HEK293 (cell line): Measurements from ENCODE around the gene PPIA.

ENCODE experiments used
- CTCF ChIA-PET: fragments of 350-600 bp; formaldehyde crosslinking; extraction: SDS; loops from one replicate; lab custom pipeline; 2021; ENCODE audit warnings: antibody characterized with exemption; lab: Yijun Ruan, JAX
- POLR2A ChIA-PET: fragments of 300-600 bp; formaldehyde crosslinking; extraction: SDS; loops from one replicate; lab custom pipeline; 2020; ENCODE audit warnings: antibody characterized with exemption, inconsistent platforms; lab: Yijun Ruan, JAX
- H3K27ac ChIP-seq: fragments of 200-500 bp; sonication (Bioruptor generic); 2 replicates; pipeline ENCODE4 v1.5.1; 2014; ENCODE audit warnings: low read depth, low read length, control low read depth, inconsistent platforms; ENCODE audit errors: extremely low read depth
- H3K36me3 ChIP-seq, 2 experiments: fragments of 200-500 bp in 1 of 2; sonication (Bioruptor generic) in 1 of 2; 1 replicate in 1 of 2; 2 replicates in 1 of 2; pipeline ENCODE4 v1.5.1; 2014 to 2017; ENCODE audit warnings: inconsistent platforms in 2 of 2, low read length in 2 of 2; ENCODE audit not compliant: control insufficient read depth in 2 of 2, insufficient read depth in 1 of 2
- H3K4me1 ChIP-seq: fragments of 200-500 bp; sonication (Bioruptor generic); 2 replicates; pipeline ENCODE4 v1.5.1; 2014; ENCODE audit warnings: mild to moderate bottlenecking, low read length, inconsistent platforms; ENCODE audit not compliant: control insufficient read depth, insufficient read depth
- H3K4me3 ChIP-seq: 2 replicates; pipeline ENCODE4 v1.5.1; 2011; ENCODE audit warnings: low read depth, mild to moderate bottlenecking, control low read depth, low read length, moderate library complexity
- H3K9me3 ChIP-seq: fragments of 200-500 bp; sonication (Bioruptor generic); 2 replicates; pipeline ENCODE4 v1.5.1; 2014; ENCODE audit warnings: low read depth, low read length, inconsistent platforms; ENCODE audit not compliant: control insufficient read depth, insufficient read depth
- HOXD13 ChIP-seq: sonication (generic); formaldehyde crosslinking; IDR thresholded peaks from 2 replicates; pipeline ENCODE4 v1.8.0; 2022; ENCODE audit warnings: missing genetic modification reagents, borderline replicate concordance
- PRDM6 ChIP-seq: fragments of 450-650 bp; formaldehyde crosslinking; IDR thresholded peaks from 2 replicates; pipeline ENCODE4 v1.5.1; 2017; ENCODE audit warnings: missing biosample characterization, missing genetic modification characterization
- SP2 ChIP-seq: fragments of 450-650 bp; formaldehyde crosslinking; IDR thresholded peaks from 2 replicates; pipeline ENCODE4 v1.5.1; 2016; ENCODE audit warnings: missing biosample characterization, missing genetic modification characterization
- ZBTB8A ChIP-seq: fragments of 450-650 bp; formaldehyde crosslinking; IDR thresholded peaks from 2 replicates; pipeline ENCODE4 v1.5.1; 2016; ENCODE audit warnings: missing biosample characterization, missing genetic modification characterization
- ZEB2 ChIP-seq: fragments of 450-650 bp; formaldehyde crosslinking; IDR thresholded peaks from 2 replicates; pipeline ENCODE4 v1.5.1; 2016; ENCODE audit warnings: missing biosample characterization, missing genetic modification characterization
- ZNF10 ChIP-seq: fragments of 450-650 bp; formaldehyde crosslinking; IDR thresholded peaks from 2 replicates; pipeline ENCODE4 v1.5.1; 2017; ENCODE audit warnings: missing biosample characterization, missing genetic modification characterization
- ZNF184 ChIP-seq: fragments of 450-650 bp; IDR thresholded peaks from 2 replicates; pipeline ENCODE4 v1.5.1; 2018; ENCODE audit warnings: missing biosample characterization, mild to moderate bottlenecking, missing genetic modification characterization
- ZNF202 ChIP-seq: fragments of 450-650 bp; formaldehyde crosslinking; IDR thresholded peaks from 2 replicates; pipeline ENCODE4 v1.5.1; 2016; ENCODE audit warnings: missing biosample characterization, missing genetic modification characterization, borderline replicate concordance
- ZNF221 ChIP-seq: fragments of 450-650 bp; formaldehyde crosslinking; IDR thresholded peaks from 2 replicates; pipeline ENCODE4 v1.5.1; 2017; ENCODE audit warnings: missing biosample characterization, missing genetic modification characterization, borderline replicate concordance
- ZNF274 ChIP-seq, 2 experiments: fragments of 200-500 bp in 1 of 2; fragments of 450-650 bp in 1 of 2; sonication (Bioruptor generic) in 1 of 2; formaldehyde crosslinking in 1 of 2; IDR thresholded peaks; 2 replicates each; pipeline versions ENCODE4 v1.5.1 to v1.6.1; 2014 to 2016; ENCODE audit warnings: borderline replicate concordance in 1 of 2, inconsistent platforms in 1 of 2, low read length in 1 of 2, missing biosample characterization in 1 of 2, missing genetic modification characterization in 1 of 2
- ZNF311 ChIP-seq: fragments of 450-650 bp; formaldehyde crosslinking; IDR thresholded peaks from 2 replicates; pipeline ENCODE4 v1.5.1; 2017; ENCODE audit warnings: missing biosample characterization, missing genetic modification characterization, borderline replicate concordance
- ZNF549 ChIP-seq: fragments of 450-650 bp; IDR thresholded peaks from 2 replicates; pipeline ENCODE4 v1.5.1; 2018; ENCODE audit warnings: missing biosample characterization, missing genetic modification characterization, mild to moderate bottlenecking, inconsistent platforms, moderate library complexity
- ZNF621 ChIP-seq: fragments of 450-650 bp; formaldehyde crosslinking; IDR thresholded peaks from 2 replicates; pipeline ENCODE4 v1.5.1; 2017; ENCODE audit warnings: missing biosample characterization, missing genetic modification characterization
- ZNF660 ChIP-seq: fragments of 450-650 bp; IDR thresholded peaks from 2 replicates; pipeline ENCODE4 v1.5.1; 2018; ENCODE audit warnings: missing biosample characterization, mild to moderate bottlenecking, missing genetic modification characterization
- TF ChIP-seq, protein P1 (sequence below): fragments of 450-650 bp; formaldehyde crosslinking; conservative IDR thresholded peaks from 2 replicates; pipeline ENCODE4 v1.5.1; 2016; ENCODE audit warnings: low read depth, missing biosample characterization, missing genetic modification characterization
- TF ChIP-seq, protein P2 (sequence below): fragments of 450-650 bp; formaldehyde crosslinking; IDR thresholded peaks from 2 replicates; pipeline ENCODE4 v1.5.1; 2016; ENCODE audit warnings: missing biosample characterization, missing genetic modification characterization
- TF ChIP-seq, protein P3 (sequence below): fragments of 450-650 bp; formaldehyde crosslinking; IDR thresholded peaks from 2 replicates; pipeline ENCODE4 v1.5.1; 2017; ENCODE audit warnings: missing biosample characterization, missing genetic modification characterization

The PPIA gene

DNA sequence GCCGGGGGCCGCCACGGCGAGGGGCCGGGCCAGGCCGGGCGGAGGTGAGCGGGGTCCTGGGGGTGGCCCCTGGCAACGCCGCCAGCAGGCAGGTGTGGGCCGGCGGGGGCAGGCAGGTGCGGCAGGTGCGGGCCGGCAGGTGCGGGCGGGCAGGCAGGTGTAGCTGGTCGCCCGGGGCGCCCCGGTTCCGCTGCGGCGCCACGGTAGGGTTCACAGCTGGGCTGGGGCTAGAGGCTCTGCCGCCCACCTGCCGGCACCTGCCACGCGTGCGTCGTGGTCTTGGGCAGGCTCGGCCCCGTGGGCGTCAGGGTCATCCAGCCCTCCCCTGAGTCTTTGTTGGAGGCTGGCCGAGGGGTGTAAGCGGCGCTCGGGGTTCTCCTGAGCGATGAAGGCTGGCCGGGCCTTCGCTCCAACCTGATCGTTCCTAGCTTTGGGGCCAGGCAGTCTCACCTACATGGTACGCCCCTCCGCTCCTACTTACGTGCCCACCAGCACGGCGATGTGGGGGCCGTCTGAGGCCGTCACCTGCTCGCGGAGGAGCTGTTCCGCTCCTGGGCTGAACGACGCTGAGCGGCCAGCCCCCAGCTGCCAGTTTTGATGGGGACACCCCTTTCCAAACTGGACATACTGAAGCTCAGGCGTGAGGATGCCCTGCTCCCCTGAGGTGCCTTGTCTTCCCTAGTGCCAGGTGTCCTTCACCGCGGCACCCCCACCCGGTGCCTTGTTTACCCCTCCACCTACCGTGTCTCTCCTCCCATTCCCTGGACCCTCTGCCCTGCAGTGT lies 47.3 kb upstream of the PPIA start (continued):
- TF ChIP-seq, protein P1, sequence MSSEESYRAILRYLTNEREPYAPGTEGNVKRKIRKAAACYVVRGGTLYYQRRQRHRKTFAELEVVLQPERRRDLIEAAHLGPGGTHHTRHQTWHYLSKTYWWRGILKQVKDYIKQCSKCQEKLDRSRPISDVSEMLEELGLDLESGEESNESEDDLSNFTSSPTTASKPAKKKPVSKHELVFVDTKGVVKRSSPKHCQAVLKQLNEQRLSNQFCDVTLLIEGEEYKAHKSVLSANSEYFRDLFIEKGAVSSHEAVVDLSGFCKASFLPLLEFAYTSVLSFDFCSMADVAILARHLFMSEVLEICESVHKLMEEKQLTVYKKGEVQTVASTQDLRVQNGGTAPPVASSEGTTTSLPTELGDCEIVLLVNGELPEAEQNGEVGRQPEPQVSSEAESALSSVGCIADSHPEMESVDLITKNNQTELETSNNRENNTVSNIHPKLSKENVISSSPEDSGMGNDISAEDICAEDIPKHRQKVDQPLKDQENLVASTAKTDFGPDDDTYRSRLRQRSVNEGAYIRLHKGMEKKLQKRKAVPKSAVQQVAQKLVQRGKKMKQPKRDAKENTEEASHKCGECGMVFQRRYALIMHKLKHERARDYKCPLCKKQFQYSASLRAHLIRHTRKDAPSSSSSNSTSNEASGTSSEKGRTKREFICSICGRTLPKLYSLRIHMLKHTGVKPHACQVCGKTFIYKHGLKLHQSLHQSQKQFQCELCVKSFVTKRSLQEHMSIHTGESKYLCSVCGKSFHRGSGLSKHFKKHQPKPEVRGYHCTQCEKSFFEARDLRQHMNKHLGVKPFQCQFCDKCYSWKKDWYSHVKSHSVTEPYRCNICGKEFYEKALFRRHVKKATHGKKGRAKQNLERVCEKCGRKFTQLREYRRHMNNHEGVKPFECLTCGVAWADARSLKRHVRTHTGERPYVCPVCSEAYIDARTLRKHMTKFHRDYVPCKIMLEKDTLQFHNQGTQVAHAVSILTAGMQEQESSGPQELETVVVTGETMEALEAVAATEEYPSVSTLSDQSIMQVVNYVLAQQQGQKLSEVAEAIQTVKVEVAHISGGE (tag by site-specific recombination), result no peak
- TF ChIP-seq ZNF621 (tag by site-specific recombination), result no peak
- TF ChIP-seq ZNF202 (tag by site-specific recombination), result no peak
- TF ChIP-seq ZEB2, result 0 out of 2 replicates have a peak, but pooled peaks have one; percentile 12
- no peak for TF ChIP-seq ZNF274 (IDR thresholded peaks at IDR 0.05; ENCODE audit: low read length)
- no peak for TF ChIP-seq ZNF274 (tag by site-specific recombination; IDR thresholded peaks at IDR 0.05; ENCODE audit: borderline replicate concordance)
- TF ChIP-seq ZNF10 (tag by site-specific recombination), result peak; percentile 50
- peak; percentile 50 for TF ChIP-seq SP2 (tag by site-specific recombination)

- H3K9me3 ChIP-seq, result no peaks in the 10 kb centered on the region
- H3K4me3 ChIP-seq, result no peak overlapping the region; the same call in 1 of the 2 replicates
- ChIA-PET POLR2A (interaction anchor here (1.3 to 2.6 kb wide), 3 partner anchors 98 to 176 kb away, joined by 5 to 10 read pairs (median 7); partner anchors contain the start of genes DDX56, H2AZ2 and OGDH), CTCF (no interaction called here)
- H3K27ac ChIP-seq, result no peak overlapping the region
- no peak for TF ChIP-seq PRDM6
- TF ChIP-seq SP2 (tag by site-specific recombination), result no peak
- no peak for TF ChIP-seq ZNF221 (tag by site-specific recombination)
- TF ChIP-seq ZNF660, result no peak
- TF ChIP-seq, protein P2, sequence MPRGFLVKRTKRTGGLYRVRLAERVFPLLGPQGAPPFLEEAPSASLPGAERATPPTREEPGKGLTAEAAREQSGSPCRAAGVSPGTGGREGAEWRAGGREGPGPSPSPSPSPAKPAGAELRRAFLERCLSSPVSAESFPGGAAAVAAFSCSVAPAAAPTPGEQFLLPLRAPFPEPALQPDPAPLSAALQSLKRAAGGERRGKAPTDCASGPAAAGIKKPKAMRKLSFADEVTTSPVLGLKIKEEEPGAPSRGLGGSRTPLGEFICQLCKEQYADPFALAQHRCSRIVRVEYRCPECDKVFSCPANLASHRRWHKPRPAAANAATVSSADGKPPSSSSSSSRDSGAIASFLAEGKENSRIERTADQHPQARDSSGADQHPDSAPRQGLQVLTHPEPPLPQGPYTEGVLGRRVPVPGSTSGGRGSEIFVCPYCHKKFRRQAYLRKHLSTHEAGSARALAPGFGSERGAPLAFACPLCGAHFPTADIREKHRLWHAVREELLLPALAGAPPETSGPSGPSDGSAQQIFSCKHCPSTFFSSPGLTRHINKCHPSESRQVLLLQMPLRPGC, result no peak
- no peak for TF ChIP-seq ZNF549
- no peak for TF ChIP-seq ZBTB8A (tag by site-specific recombination)
- TF ChIP-seq, protein P3, sequence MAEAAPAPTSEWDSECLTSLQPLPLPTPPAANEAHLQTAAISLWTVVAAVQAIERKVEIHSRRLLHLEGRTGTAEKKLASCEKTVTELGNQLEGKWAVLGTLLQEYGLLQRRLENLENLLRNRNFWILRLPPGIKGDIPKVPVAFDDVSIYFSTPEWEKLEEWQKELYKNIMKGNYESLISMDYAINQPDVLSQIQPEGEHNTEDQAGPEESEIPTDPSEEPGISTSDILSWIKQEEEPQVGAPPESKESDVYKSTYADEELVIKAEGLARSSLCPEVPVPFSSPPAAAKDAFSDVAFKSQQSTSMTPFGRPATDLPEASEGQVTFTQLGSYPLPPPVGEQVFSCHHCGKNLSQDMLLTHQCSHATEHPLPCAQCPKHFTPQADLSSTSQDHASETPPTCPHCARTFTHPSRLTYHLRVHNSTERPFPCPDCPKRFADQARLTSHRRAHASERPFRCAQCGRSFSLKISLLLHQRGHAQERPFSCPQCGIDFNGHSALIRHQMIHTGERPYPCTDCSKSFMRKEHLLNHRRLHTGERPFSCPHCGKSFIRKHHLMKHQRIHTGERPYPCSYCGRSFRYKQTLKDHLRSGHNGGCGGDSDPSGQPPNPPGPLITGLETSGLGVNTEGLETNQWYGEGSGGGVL (tag by site-specific recombination), result no peak
- no peak for TF ChIP-seq ZNF184 (tag by site-specific recombination)
- TF ChIP-seq ZNF311, result no peak
- TF ChIP-seq HOXD13, result no peak
- peaks cover 0 to 15% of the 10 kb centered on the region in 2 experiments; a peak in 2 of 3 replicates for H3K36me3 ChIP-seq
- H3K4me1 ChIP-seq, result no peaks in the 10 kb centered on the region; the same call in 1 of the 2 replicates
Observed at GRCh38 chr7:44749992-44750391, 46.5 kb upstream of the PPIA start.
